ENCODE measurements around the gene ZFYVE26.
"Not testable (repeated sequence)": the region's sequence is repeated elsewhere in the genome, so short reads cannot be mapped to it uniquely, and the experiment has no call there.

Gene ZFYVE26

DNA sequence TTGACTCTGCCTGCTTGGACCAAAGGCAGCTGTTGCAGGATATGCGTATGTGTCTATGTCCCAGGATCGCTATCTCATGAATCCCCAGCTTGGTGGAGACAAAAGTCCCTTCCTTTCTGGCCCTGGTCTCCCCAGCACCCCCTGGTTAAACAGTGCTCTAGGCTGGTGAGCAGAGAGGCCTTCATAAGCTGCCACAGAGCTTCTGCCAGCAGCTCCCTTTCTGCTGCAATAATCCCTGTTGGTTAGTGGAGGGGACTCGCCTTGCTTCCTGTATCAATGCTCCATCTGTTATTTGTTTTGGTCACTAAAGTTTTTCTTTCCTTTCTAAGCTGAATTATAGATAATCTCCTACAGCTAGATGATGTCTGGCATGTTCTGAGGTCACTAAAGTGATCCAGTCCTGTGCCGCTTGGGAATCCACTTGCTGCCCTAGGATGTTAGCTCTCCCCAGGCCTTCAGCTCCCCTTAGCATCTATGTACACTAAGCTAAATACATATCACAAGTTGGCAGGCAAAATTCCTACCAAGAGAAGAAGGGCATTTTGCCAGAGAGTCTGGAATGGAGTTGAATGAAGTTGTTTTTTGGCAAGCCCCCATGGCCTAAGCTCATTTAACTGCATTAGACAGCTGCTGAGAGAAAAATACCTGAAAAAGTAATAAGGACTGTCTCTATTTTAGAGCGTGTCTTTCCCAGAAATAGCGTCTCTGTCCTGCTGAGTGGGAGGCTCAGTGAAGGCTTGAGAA is 66.9 kb downstream of the ZFYVE26 start:
- DNase-seq: no peak

DNA sequence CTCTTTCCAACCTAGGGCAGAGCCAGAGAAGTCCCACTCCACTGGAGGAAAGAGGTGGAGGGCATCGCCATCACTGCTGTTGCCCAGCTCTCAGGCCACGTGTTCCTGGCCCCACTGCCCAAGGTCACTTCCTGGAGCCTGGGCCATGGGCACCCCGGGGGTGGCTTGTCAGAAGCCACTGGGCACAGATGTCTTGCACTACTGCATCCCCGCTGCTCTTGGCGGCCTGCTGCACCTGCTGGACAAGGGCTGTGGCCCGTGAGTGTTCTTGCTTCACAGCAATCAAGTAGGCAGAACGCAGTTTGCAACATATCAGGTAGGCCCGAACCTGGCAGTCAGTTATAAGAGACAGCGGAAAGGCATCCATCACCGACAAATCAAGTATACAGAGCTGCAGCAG is 68.1 kb downstream of the ZFYVE26 start:
- no peak for DNase-seq

DNA sequence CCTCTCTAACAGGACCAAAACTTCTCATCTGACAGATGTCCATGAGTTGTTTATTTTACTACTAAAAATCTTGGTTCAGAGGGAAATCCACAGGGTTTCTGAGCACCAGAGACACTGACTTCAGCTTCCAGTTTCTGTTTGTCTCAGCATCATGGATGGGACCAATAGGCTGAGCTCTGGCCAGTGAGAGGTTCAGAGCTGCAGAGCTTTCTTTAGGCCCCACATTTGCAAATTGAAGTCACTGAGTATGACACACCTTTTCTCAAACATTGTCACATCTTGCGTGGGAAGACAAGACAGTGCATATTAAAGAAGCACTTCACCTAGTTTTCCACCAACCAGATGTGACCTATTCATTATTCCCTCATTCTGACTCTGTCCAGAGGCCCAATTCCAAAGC is 69.5 kb downstream of the ZFYVE26 start:
- DNase-seq: no peak

DNA sequence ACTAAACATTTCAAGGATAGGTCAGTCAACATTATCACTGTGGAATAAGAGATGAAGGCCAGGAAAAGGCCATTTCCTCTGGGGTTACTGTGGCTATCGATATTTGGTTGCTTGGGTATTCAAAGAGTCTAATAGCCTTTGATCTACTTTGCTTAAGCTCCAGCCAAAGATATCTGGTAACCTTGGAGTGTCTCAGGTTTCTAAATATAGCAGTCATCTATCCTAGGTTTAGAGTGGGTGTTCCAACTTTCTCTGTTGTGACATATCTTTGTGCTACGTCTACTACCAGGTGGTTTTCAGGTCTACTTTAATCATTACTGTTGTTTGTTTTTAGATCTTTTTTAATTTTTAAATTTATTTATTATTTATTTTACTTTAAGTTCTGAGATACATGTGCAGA is 72.3 kb downstream of the ZFYVE26 start:
- DNase-seq: no peak

DNA sequence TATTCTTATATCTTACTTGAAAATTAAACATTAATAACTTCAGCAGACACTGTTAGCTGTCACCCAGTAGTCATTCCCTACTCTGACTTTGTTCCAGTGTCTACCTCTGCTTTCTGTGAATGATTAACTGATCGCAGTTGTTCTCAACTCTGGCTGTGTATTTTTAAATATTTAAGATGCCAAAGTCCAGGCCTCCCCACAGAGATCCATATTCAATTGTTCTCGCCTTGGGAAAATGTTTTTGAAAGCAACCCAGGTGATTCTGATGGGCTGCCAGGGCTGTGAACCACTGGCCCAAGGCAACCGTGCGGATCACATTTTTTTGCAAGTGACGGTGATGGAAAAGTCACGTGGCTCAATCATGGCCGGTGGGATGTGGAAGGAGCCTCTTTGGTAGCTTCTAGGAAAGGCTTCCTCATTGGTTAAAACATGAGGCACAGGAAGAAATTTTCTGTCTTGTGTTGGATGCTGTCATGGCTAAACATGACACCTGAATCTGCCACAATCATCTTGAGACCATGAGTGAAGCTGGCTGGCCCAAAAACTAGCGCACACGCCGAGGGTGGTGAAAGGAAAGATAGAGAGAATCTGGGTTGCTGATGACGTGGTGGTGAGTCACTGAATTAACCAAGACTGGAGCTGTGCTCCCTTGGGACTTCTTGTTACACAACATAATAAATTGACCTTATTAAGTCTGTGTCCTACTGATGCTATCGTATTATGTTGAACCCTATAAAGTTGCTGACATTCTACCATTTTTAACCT is 77.5 kb downstream of the ZFYVE26 start:
- DNase-seq: no peak

DNA sequence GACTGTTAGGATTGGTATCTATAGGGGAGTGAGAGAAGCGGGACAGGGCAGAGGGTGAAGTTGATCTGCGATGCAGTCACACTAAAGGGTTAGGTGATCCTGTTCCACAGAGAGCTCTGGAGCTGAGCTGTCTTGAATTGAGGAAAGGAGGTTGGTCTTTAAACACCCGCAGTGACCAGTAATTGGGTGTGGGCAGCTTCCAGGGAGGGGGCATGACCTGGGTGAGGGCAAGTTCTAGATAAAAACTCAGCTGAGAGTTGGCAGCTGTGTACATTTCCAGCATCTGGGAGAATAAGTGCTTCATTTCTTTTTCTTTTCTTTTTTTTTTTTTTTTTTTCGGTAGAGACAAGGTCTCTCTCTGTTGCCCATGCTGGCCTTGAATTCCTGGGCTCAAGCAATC is 79.6 kb downstream of the ZFYVE26 start:
- DNase-seq: no peak

DNA sequence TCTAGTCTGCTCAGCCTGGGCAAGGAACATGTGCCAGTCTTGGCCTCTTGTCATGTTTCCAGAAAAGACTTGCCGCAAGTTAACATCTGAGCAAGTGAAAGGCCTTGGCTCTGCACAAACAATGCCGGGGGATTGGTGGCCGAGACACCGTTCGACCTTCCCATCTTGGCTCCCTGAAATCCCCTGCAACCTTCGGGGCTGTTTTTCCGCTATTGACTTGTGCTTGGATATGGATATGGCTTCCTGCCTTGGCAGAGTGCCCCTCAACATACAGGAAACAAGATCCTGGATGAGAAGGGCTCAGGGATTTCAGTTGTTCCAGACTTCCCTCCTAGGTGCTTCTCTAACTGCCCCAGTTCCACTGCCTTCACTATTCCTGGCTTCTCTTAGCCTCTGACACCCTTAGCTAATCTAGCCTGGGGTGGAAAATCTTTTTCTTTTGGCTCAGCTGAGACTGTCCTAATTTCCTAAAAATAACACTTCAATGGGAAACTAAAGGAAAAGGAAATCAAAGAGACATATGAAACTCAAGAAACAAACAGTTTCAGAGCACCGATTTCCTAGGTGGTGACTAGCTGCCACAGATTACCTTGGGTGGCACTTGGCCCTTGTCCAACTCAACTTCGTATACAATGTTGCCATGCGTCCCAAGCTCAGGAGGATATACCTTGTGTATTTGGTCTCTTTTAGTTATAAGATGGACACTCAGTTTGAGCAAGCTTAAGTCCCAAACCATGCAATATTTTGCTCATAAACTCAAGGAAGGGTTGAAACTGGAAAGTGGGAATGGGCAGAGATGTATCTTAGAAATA is 80.8 kb downstream of the ZFYVE26 start:
- no peak for DNase-seq

DNA sequence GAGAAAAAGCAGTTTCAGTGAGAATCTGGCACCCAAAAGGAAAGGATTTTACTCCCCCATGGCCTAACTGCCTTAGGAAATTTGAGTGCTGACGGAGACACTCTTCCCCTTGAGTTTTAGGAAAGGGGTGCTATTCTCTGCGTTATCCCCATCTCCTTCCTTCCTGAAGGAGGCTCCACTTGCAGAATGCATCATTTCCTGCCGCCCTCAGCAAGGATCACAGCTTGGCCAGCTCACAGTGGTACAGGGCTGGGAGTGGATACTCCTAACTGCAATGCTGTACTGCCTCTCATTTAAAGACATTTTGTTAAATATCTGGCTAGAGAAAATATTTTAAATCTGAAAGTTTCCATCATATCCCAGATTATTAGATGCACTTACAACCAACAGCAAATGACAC is 81.7 kb downstream of the ZFYVE26 start:
- no peak for DNase-seq

DNA sequence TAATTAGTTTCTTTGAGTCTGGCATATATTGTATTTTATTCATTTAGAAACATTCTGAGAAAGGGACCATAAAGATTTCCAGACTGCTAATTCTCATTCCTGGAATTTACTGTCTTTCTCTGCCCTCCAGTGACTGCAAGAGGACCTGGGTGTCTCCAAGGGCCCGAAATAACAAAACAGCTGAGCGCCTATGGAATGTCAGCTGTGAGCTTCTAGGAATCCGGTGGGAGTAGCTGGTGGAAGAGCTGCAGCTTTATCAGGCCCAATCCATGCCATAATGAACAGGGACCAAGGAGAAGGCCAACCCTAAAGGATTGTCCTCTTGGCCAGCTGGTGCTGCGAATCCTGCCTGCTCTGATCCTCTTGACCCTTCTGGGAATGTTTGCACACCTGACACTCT is 82.8 kb downstream of the ZFYVE26 start:
- DNase-seq: no peak

DNA sequence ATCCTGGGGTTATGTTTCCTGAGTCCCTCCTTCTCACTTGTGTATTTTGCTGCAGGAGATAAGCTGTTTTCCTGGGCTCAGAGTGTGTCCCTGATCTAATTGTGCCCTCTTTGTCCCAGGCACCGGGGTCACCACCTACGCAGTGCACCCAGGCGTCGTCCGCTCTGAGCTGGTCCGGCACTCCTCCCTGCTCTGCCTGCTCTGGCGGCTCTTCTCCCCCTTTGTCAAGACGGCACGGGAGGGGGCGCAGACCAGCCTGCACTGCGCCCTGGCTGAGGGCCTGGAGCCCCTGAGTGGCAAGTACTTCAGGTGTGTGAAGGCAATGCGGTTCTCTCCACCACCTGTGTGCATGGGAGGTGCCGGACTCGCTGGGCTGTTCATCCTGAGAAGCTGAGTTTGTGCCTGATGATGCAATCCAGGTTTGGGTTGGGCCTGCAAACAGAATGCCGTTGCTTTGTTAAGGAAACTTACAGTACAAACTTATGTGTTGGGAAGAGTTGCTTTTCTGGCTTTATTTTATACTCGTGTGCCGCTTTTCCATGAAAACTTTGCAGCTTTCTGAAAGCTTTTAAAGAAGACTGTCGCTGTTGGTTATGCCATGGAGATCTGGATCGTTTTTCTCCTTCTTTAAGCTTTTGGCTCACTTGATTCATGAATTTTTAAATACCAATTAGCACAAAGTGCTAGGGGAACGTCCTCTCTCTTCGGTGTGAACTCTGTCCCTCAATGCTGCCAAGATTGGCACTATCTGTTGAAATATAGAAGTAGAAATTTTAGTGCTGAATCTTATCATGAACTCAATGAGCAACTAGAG is 87.1 kb downstream of the ZFYVE26 start:
- DNase-seq: no peak

DNA sequence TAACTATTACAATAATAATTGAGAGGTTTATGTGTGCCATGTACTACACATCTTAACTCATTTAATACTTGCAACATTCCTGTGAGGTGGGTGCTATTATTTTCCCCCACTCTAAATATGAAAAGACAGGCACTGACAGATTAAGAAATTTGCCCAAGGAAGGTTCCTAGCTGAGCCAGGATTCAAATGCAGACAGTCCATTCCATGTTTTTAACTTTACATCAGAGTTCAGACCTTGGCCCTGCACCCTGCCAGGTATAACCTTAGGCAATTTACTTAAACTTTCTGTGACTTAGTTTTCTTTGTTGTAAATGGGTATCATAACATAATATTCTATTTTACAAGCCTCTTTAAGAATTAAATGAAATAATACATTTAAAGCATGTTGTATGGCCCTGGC is 88.1 kb downstream of the ZFYVE26 start:
- DNase-seq: no peak

DNA sequence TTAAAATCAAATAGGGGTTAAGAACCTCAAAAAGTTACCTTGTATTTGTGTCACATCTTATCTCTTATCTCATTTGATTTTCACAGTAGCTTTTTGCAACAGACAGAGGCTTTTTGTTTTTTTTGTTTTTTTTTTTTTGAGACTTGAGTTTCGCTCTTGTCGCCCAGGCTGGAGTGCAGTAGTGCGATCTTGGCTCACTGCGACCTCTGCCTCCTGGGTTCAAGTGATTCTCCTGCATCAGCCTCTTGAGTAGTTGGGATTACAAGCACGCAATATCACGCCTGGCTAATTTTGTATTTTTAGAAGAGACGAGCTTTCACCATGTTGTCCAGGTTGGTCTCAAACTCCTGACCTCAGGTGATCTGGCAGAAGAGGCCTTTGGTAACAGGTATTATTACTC is 89.0 kb downstream of the ZFYVE26 start:
- no peak for DNase-seq

DNA sequence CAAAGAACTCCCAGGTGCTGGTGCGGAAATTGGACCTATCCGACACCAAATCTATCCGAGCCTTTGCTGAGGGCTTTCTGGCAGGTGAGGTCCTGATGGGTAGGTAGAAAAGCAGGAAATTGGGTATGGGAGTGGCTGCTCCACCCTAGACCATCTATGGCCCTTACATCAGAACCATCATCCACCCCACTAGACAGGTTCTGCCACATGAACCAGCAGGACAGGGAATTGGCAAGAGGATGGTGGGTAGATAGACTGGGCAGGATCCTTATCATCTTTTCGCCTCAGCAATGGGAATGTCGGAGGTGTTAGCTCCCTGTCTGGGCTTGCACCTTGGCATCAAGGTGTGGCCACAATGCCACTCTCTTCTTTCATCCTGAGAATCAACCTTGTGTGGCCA is 91.2 kb downstream of the ZFYVE26 start:
- no peak for DNase-seq

DNA sequence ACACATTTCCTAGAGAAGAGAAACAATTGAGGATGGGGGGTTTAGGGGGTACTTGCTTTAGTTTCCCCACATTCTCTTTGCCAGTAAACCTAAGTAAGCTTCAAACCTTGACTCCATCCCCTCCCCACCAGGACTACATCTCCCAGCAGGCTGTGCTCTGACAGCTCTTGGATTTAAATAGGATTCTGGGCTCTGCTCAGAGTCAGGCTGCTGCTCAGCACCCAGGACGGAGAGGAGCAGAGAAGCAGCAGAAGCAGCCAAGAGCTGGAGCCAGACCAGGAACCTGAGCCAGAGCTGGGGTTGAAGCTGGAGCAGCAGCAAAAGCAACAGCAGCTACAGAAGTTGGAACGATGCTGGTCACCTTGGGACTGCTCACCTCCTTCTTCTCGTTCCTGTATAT is 94.1 kb downstream of the ZFYVE26 start:
- DNase-seq: no peak

DNA sequence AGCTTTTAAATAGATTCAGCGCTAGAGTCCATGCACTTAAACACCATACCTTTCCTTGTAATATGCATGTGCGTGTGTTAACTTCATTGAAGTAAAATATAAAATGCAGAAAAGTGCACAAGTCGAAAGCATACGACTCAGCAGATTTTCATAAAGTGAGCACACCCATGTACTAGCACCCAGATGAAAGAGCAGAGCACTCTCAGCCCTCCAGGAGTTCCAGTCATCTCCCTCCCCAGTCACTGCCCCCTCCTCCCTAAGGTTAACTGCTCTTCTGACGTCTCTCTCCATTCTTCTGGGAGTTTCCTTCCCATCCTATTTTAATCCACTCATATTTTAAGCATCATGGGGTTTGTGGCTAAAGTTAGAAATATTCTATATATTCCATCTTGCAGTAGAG is 94.5 kb downstream of the ZFYVE26 start:
- no peak for DNase-seq

DNA sequence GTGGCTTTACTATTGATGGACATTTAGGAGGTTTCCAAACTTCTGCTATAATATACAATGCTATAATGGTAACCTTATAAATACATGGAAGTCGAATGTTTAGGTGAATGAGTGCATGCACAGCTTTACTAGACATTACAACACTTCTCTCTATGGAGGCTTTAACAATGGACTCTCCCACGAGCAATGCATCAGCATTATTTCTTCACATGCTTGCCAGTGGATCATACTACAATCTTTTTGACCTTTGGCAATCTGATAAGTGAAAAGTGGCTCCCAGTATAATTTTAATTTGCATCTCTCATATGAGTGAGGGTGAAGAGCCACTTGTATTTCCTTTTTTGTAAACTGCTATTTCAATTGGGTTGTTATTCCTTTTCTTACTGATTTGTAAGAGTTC is 96.5 kb downstream of the ZFYVE26 start:
- DNase-seq: no peak

DNA sequence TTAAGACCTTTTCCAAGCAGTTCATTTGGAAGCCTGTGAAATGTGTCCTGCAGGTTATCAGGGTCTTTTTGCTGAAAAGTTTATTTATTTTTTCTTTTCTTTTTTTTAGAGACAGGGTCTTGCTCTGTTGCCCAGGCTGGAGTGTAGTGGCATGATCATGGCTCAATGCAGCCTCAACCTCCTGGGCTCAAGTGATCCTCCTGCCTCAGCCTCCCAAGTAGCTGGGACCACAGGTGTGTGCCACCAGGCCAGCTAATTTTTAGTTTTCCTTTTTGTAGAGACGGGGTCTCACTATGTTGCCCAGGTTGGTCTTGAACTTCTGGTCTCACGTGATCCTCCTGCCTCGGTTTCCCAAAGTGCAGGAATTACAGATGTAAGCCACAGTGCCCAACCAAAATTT is 97.0 kb downstream of the ZFYVE26 start:
- DNase-seq: not testable (repeated sequence)

DNA sequence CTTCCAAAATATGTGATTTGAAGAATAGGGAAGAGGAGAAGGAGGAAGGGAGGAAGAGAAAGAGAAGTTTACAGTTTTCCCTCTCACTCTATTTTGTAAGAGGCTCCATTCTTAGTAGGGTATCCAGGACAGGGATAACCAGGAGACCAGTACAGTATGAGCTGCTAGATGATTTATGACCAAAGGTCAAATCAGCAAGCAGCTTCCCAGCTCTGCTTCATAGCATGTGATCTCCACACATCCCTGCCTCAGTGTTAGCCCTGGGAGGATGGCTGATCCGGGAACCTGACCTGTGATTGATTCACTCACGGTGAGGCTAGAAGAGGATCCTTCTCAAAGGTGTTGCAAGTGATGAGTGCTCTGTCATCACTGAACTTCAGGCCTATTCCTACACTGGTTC is 98.1 kb downstream of the ZFYVE26 start:
- no peak for DNase-seq

DNA sequence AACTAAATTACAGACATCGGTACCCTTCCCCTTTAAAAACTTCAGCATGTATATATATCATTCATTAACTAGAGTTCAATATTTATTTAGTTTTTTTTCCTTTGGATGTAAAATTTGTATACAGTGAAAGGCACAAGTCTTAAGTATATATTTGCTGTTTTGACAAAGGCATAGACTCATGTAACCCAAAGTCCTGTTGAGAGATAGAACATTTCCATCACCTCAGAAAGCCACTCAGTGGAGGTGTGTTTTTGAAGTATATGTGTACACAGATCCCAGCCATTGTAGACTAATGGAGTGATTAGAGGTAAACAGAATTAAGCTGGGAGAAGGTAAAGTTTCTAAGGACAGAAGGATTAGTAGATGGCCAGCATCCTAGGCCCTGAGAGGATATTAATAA is 99.3 kb downstream of the ZFYVE26 start:
- DNase-seq: no peak

DNA sequence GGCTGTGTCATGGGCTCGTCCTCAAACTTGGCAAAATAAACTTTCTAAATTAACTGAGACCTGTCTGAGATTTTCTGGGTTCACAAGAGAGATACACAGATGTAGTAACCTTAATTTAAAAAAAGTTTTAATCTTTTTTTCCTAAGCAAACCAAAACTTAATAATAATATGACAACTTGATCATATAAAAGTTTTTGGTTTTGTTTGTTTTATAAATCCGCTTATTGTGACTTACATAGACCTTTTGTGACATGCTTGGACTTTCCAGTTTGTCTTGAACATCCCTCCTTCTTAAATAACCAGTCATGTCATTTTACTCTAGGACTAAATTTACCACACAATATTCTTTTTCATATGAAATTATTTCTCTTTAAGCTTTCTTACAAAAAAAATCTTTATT is 106.2 kb downstream of the ZFYVE26 start:
- DNase-seq: no peak

DNA sequence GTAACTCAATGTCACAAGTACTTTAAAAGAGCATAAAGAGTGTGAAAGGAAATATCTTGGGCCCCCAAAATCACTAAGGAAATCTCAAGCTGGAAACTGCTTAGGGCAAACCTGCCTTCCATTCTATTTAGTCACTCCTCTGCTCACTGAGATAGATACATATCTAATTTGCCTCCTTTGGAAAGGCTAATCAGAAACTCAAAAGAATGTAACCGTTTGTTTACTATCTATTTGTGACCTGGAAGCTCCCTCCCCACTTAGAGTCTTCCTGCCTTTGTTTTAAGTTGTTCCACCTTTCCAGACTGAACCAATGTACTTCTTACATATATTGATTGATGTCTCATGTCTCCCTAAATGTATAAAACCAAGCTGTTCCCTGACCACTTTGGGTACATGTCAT is 106.6 kb downstream of the ZFYVE26 start:
- DNase-seq: not testable (repeated sequence)

DNA sequence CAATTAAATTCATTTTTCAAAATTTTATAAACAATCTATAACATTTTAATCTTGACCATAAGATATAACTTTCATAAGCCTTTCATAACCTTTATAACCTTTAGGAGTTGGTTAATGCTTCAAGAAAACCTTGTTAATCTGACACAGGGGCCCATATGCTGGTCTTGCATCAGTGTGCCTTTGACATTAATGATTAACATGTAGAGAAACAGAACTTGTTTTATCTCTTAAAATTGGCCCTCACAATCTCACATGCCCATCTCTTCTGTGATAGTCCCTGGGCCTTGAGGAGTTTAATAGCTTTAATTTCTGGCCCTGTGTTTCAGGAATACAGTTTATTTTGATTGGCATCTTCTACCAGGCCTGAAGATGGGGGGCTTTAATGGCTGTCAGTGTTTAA is 107.0 kb downstream of the ZFYVE26 start:
- not testable (repeated sequence) for DNase-seq

DNA sequence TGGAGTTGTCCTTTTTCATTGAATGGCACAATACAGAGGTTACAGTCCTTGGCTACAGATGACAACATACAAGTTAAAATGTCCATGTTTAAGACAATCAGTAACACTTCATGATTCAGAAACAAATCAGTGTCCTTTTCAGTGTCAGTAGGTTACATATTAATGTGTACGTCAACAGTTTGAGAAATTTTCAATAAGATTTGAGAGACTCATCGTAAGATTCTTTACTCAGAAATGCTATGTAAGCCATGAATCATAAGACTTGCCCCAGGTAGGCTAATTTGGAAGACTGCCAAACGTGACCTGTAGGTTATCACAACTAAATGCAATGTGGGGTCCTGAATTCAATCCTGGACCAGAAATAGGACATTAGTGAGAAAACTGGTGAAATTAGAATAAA is 111.2 kb downstream of the ZFYVE26 start:
- DNase-seq: no peak
